Prostate gland (tissue), 2 donors: ENCODE measurements around the gene GPR25. TPM values are rescaled to one million over a fixed set of nuclear protein-coding genes. Genes with fewer than 3 reads are reported as not detected.

Experiments used
- DNase-seq: peaks from one replicate; pipeline ENCODE4 v3.0.0-alpha.2; 2019; ENCODE audit warnings: low spot score
- H3K27ac ChIP-seq, 2 donors: fragments of 200-600 bp; sonication (generic); 2 replicates each; pipeline ENCODE4 v1.5.1; 2017 to 2019
- H3K27me3 ChIP-seq: fragments of 200-600 bp; sonication (generic); replicated peaks from 2 replicates; pipeline ENCODE4 v1.5.1; 2019; ENCODE audit not compliant: insufficient read depth
- H3K36me3 ChIP-seq, 2 donors: fragments of 200-600 bp; sonication (generic); 1 replicate in 1 of 2; 2 replicates in 1 of 2; pipeline versions ENCODE4 v1.5.1 to v1.8.1; 2017 to 2019
- H3K4me1 ChIP-seq: fragments of 200-600 bp; sonication (generic); replicated peaks from 2 replicates; pipeline ENCODE4 v1.5.1; 2019
- H3K4me3 ChIP-seq, 2 donors: fragments of 200-600 bp; sonication (generic); 2 replicates each; pipeline ENCODE4 v1.5.1; 2017 to 2019
- H3K9me3 ChIP-seq: fragments of 200-600 bp; sonication (generic); 2 replicates; pipeline ENCODE4 v1.5.1; 2017
- CTCF ChIP-seq, 4 experiments: fragments of 200-600 bp in 2 of 4; fragments of 450-650 bp in 2 of 4; sonication (generic) in 2 of 4; IDR thresholded peaks; 1 replicate in 3 of 4; 2 replicates in 1 of 4; pipeline ENCODE4 v1.5.1; 2016 to 2019; ENCODE audit warnings: antibody characterized with exemption in 4 of 4, mild to moderate bottlenecking in 2 of 4, moderate library complexity in 2 of 4
- POLR2A ChIP-seq: fragments of 450-650 bp; IDR thresholded peaks from one replicate; pipeline ENCODE4 v1.6.1; 2016; ENCODE audit warnings: antibody characterized with exemption, mild to moderate bottlenecking
- POLR2AphosphoS5 ChIP-seq: sonication (generic); formaldehyde crosslinking; IDR thresholded peaks from one replicate; pipeline ENCODE4 v1.6.1; 2017; ENCODE audit warnings: antibody characterized with exemption
- WGBS: methylation state at CpG from one replicate; pipeline ENCODE4 v1.1.5; 2018; 5-methylcytosine and 5-hydroxymethylcytosine counted together
- intact Hi-C: fragments of 100-400 bp; cut with DNase I; formaldehyde crosslinking; loops from one replicate; pipeline ENCODE4 v1.14.2; 2022
- total RNA-seq, 2 donors: library from RNA; depleted of rRNA; stranded (reverse); fragments of >200 nt; gene quantifications; one replicate each; pipeline ENCODE4 v1.1.0, GENCODE V29; 2016

Gene GPR25
- total RNA-seq, 2 donors from 2014 or later = 1.2 TPM; not detected in 1

- TF ChIP-seq CTCF (IDR thresholded peaks at IDR 0.05) (no peak), POLR2AphosphoS5 (no peak), POLR2A (no peak)
- intact Hi-C loops = no loop called here
- DNase-seq = no peak
- no peaks in the 10 kb centered on the region for H3K4me1 ChIP-seq
- H3K4me3 ChIP-seq = no peak overlapping the region
- no peaks in the 10 kb centered on the region for H3K27me3 ChIP-seq
- H3K36me3 ChIP-seq = no peaks in the 10 kb centered on the region
- no peak overlapping the region for H3K27ac ChIP-seq
- WGBS = 58% methylated on average over 6 of the region's 6 CpGs
- H3K9me3 ChIP-seq = no peaks in the 10 kb centered on the region
These were observed 20.7 kb downstream of the GPR25 start for GRCh38 chr1:200893411-200893901.

- Histone ChIP-seq H3K27me3 (no peaks in the 10 kb centered on the region), H3K4me3 (peak within 1 kb of the TSS; percentile 29 to 30), H3K4me1 (no peaks in the 10 kb centered on the region), H3K36me3 (no peaks in the 10 kb centered on the region), H3K9me3 (no peaks in the 10 kb centered on the region), H3K27ac (peak within 1 kb of the TSS; percentile 63 to 81)
- peak in 1 of 4 experiments; percentile 12 for TF ChIP-seq CTCF (IDR thresholded peaks at IDR 0.05)
- TF ChIP-seq POLR2AphosphoS5 = peak; percentile 84
- TF ChIP-seq POLR2A = peak; percentile 96
- WGBS = 65% methylated on average over 15 of the region's 15 CpGs
- intact Hi-C loops = no loop called here
- DNase-seq = peak; percentile 78
These were observed 22.1 kb downstream of the GPR25 start, which contains the start of gene INAVA for GRCh38 chr1:200894712-200895442. INAVA (plus strand) TSS chr1:200894900; CDS start chr1:200898401, 3,501 bp downstream.

GRCh38 chr1:200895443-200895789 is 22.6 kb downstream of the GPR25 start:
- TF ChIP-seq CTCF (IDR thresholded peaks at IDR 0.05) (peak in 1 of 4 experiments; percentile 1), POLR2AphosphoS5 (no peak)
- no peak for DNase-seq
- Histone ChIP-seq H3K27ac (peak overlapping the region; percentile 63 to 81), H3K27me3 (no peaks in the 10 kb centered on the region), H3K36me3 (no peaks in the 10 kb centered on the region), H3K4me1 (no peaks in the 10 kb centered on the region), H3K9me3 (no peaks in the 10 kb centered on the region), H3K4me3 (peak overlapping the region; percentile 29 to 30)
- intact Hi-C loops = no loop called here
- WGBS = 48% methylated on average over 8 of the region's 8 CpGs

GRCh38 chr1:200895801-200896530 is 23.2 kb downstream of the GPR25 start:
- H3K4me1 ChIP-seq = no peaks in the 10 kb centered on the region
- WGBS = 38% methylated on average over 9 of the region's 9 CpGs
- peak overlapping the region in 1 of 2 donors; percentile 81 for H3K27ac ChIP-seq

More at GRCh38 chr1:200895801-200896530, 23.2 kb downstream of the GPR25 start:
- no peaks in the 10 kb centered on the region for H3K36me3 ChIP-seq
- H3K4me3 ChIP-seq = peak overlapping the region; percentile 29 to 30
- DNase-seq = no peak
- intact Hi-C loops = no loop called here
- H3K27me3 ChIP-seq = no peaks in the 10 kb centered on the region
- TF ChIP-seq CTCF (IDR thresholded peaks at IDR 0.05) (no peak), POLR2AphosphoS5 (no peak)
- H3K9me3 ChIP-seq = no peaks in the 10 kb centered on the region
